ENCODE results near the gene PKP1. TPM values are rescaled to one million over a fixed set of nuclear protein-coding genes. Genes with fewer than 3 reads are reported as not detected.

The PKP1 gene
- total and polyA plus RNA-seq, 2 experiments from 2014 or later = 0.03 TPM; not detected in 1

DNA sequence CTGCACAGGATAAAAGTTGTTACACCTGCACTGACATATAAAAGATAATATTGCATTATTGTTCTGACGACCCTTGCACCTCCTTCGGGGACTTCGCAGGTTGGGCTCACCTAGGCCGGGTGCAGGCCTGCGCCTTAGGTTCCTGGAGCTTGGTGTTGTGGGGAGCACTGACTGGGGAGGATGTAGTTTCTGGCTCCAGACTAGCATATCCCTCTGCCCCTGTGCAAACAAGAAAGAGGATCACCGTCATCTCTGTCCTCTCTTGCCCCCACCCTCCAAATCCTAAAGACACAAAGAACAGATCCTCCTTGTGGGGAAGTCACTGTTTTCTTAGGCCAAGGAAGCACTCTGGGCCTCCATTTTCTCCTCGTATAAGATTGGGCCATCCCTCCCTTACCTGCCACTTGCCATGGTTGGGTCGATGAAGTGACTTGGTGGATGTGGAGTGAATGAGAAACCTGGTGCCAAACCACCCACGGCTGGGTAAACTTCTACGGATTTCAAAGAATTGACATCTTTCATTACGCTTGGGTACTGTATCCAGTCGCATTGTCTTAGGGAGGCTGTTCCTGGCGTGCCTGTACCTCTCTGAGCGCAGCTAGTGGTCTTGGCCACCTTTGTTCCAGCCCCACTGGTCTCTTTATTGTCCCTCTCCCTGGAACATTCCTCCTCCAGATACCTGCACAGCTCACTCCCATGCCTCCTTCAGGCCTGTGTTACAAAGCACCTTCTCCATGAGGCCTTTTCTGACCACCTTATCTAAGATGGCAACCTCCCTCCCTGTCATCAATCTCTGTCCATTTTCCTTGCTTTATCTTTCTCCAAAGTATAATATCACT lies 34.4 kb upstream of the PKP1 start:
- H3K36me3 ChIP-seq = no peaks in the 10 kb centered on the region
- TF ChIP-seq, protein P1, sequence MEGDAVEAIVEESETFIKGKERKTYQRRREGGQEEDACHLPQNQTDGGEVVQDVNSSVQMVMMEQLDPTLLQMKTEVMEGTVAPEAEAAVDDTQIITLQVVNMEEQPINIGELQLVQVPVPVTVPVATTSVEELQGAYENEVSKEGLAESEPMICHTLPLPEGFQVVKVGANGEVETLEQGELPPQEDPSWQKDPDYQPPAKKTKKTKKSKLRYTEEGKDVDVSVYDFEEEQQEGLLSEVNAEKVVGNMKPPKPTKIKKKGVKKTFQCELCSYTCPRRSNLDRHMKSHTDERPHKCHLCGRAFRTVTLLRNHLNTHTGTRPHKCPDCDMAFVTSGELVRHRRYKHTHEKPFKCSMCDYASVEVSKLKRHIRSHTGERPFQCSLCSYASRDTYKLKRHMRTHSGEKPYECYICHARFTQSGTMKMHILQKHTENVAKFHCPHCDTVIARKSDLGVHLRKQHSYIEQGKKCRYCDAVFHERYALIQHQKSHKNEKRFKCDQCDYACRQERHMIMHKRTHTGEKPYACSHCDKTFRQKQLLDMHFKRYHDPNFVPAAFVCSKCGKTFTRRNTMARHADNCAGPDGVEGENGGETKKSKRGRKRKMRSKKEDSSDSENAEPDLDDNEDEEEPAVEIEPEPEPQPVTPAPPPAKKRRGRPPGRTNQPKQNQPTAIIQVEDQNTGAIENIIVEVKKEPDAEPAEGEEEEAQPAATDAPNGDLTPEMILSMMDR (IDR thresholded peaks at IDR 0.05; ENCODE audit: low read depth, low read length) = no peak
- no peak overlapping the region for H3K27ac ChIP-seq
- H3K9me3 ChIP-seq (ENCODE audit: low read depth) = no peaks in the 10 kb centered on the region
- H3K4me1 ChIP-seq (ENCODE audit: low read depth) = no peaks in the 10 kb centered on the region
- no peak overlapping the region for H3K4me3 ChIP-seq
- peaks cover 6% of the 10 kb centered on the region for H3K27me3 ChIP-seq
- no peak for DNase-seq (ENCODE audit: low read depth in 1 of 2, low spot score in 1 of 2)

DNA sequence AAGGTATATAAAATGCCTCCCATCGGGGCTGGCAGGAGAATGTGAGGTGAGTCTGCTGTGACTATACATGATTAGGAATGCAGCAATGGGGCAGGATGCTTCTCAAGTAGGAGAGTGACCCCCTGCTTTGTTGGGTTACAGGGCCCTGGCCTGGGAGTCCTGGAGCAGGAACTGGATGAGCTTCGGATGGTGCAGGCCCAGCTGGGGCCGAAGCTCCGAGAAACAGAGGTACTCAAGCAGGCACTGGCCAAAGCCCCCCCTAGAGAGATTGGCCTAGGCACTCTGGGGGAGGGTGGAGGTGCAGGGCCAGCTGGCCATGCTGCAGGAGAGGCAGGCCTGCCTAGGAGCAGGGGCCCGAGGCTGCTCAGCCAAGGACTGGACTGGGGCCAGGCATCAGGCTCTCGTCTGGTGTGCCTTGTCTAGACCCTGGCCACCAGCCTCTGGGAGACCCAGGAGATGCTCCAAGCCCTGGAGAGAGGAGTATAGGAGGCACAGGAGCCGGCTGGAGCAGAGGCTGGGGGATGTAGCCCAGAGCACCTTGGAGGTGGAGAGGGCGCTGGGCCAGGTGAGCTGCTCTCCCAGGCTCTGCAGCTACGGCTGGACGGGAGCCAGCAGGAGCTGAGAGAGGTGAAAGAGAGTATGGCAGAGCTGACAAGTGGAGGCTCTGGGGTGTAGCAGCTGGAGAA lies 32.8 kb upstream of the PKP1 start:
- TF ChIP-seq, protein P1 (IDR thresholded peaks at IDR 0.05; ENCODE audit: low read depth, low read length) = no peak
- no peak overlapping the region for H3K27ac ChIP-seq
- no peaks in the 10 kb centered on the region for H3K36me3 ChIP-seq
- no peaks in the 10 kb centered on the region for H3K4me1 ChIP-seq (ENCODE audit: low read depth)
- no peak for DNase-seq (ENCODE audit: low read depth in 1 of 2, low spot score in 1 of 2)
- no peak overlapping the region for H3K4me3 ChIP-seq
- H3K9me3 ChIP-seq (ENCODE audit: low read depth) = no peaks in the 10 kb centered on the region
- peaks cover 6% of the 10 kb centered on the region for H3K27me3 ChIP-seq

DNA sequence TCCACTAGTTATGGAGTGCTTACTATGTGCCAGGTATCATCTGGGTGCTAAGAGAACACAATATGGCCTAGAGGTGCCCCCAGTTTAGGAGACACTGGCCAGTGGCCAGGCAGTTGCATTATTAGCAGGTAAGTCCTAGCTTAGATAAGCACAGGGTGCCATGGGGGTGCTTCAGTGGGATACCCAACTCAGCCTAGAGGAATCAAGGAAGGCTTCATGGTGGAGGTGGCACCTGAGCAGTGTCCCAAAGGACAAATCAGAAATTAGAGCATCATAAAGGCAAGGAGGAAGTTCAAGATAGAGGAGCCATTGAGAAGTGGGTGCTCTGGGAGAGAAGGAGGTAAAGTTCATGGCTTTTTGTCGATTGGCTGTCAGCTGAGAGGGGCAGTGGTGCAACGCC lies 31.9 kb upstream of the PKP1 start:
- Histone ChIP-seq H3K36me3 (no peaks in the 10 kb centered on the region), H3K4me3 (no peak overlapping the region), H3K4me1 (ENCODE audit: low read depth) (no peaks in the 10 kb centered on the region), H3K27ac (no peak overlapping the region), H3K9me3 (ENCODE audit: low read depth) (no peaks in the 10 kb centered on the region), H3K27me3 (no peaks in the 10 kb centered on the region)
- TF ChIP-seq, protein P1 (IDR thresholded peaks at IDR 0.05; ENCODE audit: low read depth, low read length) = no peak
- DNase-seq (ENCODE audit: low read depth in 1 of 2, low spot score in 1 of 2) = no peak

DNA sequence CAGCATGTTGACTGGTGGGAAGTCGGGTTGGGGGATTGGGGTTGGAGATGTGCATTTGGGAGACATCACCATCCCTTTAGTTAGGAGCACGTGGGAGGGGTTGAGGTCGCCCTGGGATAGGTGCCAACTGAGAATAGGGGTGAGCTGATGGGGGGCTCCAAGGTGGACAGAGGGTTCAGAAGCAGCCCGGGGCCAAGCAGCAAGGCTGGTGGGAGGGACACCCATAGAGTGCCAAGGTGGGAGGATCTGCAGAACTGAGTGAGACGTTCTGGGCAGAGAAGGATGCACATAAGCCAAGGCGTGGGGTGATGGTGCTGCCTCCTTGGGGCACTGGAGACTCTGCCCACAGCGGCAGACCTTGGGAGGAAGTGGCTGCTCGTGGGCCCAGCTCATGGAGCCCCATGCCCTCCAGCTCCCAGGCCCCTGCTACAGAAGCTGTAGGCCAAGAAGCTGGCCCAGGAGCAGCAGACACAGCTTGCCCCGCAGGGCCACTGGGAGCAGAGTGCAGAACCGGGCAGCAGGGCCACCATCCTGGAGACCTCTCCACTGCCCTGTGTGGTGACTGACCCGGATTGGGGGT lies 31.4 kb upstream of the PKP1 start:
- Histone ChIP-seq H3K4me1 (ENCODE audit: low read depth) (no peaks in the 10 kb centered on the region), H3K27me3 (no peaks in the 10 kb centered on the region), H3K9me3 (ENCODE audit: low read depth) (no peaks in the 10 kb centered on the region), H3K27ac (no peak overlapping the region), H3K4me3 (no peak overlapping the region), H3K36me3 (no peaks in the 10 kb centered on the region)
- TF ChIP-seq, protein P1 (IDR thresholded peaks at IDR 0.05; ENCODE audit: low read depth, low read length) = no peak
- no peak for DNase-seq (ENCODE audit: low read depth in 1 of 2, low spot score in 1 of 2)

- H3K36me3 ChIP-seq = no peaks in the 10 kb centered on the region
- no peak overlapping the region for H3K4me3 ChIP-seq
- no peaks in the 10 kb centered on the region for H3K4me1 ChIP-seq (ENCODE audit: low read depth)
- no peak overlapping the region for H3K27ac ChIP-seq
- no peaks in the 10 kb centered on the region for H3K27me3 ChIP-seq
- H3K9me3 ChIP-seq (ENCODE audit: low read depth) = no peaks in the 10 kb centered on the region
- TF ChIP-seq, protein P1 (IDR thresholded peaks at IDR 0.05; ENCODE audit: low read depth, low read length) = no peak
- no peak for DNase-seq (ENCODE audit: low read depth in 1 of 2, low spot score in 1 of 2)
These were observed 30.3 kb upstream of the PKP1 start for GRCh38 chr1:201252944-201253371.

Measured in cardiac muscle cell (in vitro differentiated cells and primary cell).